ENCODE results near the gene CPZ. TPM values are rescaled to one million over a fixed set of nuclear protein-coding genes. Genes with fewer than 3 reads are reported as not detected.

The CPZ gene
- total RNA-seq = not detected

DNA sequence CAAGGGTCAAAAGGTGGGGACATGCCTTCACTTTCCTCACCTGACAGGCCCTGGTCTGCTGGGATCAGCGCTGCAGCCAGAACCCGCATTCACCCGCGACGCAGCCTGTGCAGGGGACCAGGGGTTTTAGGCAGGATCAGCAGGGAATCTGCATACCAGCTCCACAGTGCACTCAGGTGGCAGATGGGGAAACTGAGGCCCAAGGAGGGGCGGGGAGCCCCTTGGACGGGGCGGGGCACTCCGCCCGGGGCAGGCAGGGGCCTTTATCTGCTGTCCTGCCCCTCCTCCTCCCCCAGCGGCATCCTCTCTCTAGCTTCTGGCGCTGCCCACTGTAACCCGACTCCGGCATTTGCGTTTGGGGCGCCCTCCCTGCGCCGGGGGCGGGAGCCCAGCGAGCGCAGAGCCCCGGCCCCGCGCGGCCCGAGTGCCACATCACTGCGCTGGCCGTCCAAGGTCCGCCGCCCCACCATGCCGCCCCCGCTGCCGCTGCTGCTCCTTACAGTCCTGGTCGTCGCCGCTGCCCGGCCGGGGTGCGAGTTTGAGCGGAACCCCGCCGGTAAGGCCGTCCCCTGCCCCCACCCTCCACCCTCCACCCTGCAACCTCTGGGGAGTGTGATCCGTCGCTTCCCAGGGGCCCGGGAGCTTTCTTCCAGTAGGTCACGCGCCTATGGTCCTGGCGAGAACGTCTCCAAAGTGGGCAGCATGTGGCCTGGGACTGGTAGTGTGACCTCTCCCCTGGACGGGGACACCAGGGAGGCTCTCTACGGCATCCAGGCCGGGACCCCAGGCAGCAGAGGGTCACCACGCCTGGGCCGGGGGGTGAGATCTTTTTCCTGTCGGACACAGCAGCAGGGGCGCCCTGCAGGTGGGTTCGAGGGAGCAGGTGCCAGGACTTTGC lies at the start of gene CPZ:
Gene CPZ (plus strand): TSS at position 400 of the 898 bp plus-strand sequence. CDS start 69 bp downstream, at position 469.
- intact Hi-C loops (cut with micrococcal nuclease) = no loop called here
- Mint-ChIP-seq H3K9me3 (no peaks in the 10 kb centered on the region), H3K27ac (no peak within 1 kb of the TSS), H3K4me1 (ENCODE audit: low read depth) (no peaks in the 10 kb centered on the region), H3K36me3 (ENCODE audit: low read depth) (no peaks in the 10 kb centered on the region), H3K4me3 (no peak within 1 kb of the TSS), H3K27me3 (ENCODE audit: low read depth) (peaks cover 12% of the 10 kb centered on the region)
- CTCF ChIA-PET = interaction anchor here (0.7 to 1.1 kb wide), 2 partner anchors 18 to 22 kb away, joined by 3 read pairs; no protein-coding TSS in a partner anchor
- DNase-seq = no peak

DNA sequence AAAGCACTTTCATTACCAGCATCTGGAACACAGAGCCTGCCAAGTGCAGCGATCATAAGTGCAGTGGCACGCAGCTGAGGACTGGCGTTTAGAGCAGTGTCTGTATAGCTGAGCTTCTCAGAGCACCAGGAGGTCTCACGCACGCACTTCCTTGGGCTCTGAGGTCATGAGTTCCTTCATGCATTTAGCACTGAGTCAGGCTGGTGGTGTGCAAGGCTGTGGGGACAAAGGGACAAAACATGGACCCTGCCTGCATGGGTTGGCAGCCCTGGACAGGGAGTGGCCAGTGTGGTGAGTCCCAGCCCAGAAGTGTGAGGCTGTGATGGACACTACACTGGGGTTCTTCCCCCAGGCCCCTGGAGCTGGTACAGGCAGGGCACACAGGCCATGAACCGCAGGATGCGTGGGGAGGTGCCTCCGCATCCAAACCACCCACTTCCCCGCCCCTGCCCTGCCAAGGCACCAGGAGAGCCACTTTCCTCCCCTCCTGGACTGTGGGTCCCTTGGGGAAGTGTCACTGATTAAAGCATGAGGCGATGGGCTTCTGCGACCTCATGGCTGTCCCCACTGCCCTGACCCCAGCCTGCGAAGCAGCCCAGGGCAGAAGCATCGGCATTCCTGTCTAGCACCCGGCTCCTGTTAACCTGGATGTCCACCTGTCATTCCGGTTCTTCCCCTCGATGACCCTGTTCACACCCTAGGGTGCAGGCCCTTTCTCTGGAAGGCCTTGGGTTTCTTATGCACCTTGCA lies 49.6 kb upstream of the CPZ start:
- CTCF ChIA-PET = no interaction called here
- Mint-ChIP-seq H3K9me3 (no peaks in the 10 kb centered on the region), H3K4me3 (no peak overlapping the region), H3K36me3 (ENCODE audit: low read depth) (no peaks in the 10 kb centered on the region), H3K27ac (no peak overlapping the region), H3K27me3 (ENCODE audit: low read depth) (no peaks in the 10 kb centered on the region), H3K4me1 (ENCODE audit: low read depth) (peaks cover 6% of the 10 kb centered on the region)
- DNase-seq = no peak
- intact Hi-C loops (cut with micrococcal nuclease) = no loop called here

DNA sequence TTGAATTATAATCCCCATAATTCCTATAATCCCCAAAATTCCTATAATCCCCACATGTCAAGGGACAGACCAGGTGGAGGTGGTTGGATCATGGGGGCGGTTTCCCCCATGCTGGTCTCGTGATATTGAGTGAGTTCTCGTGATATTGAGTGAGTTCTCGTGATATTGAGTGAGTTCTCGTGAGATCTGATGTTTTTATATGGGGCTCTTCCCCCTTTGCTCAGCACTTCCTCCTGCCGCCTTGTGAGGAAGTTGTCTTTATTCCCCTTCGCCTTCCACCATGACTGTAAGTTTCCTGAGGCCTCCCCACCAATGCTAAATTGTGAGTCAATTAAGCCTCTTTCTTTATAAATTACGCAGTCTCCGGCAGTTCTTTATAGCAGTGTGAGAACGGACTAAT lies 48.9 kb upstream of the CPZ start:
- CTCF ChIA-PET = no interaction called here
- no peak for DNase-seq
- Mint-ChIP-seq H3K4me3 (no peak overlapping the region), H3K4me1 (ENCODE audit: low read depth) (peaks cover 6% of the 10 kb centered on the region), H3K27me3 (ENCODE audit: low read depth) (no peaks in the 10 kb centered on the region), H3K27ac (no peak overlapping the region), H3K36me3 (ENCODE audit: low read depth) (no peaks in the 10 kb centered on the region), H3K9me3 (no peaks in the 10 kb centered on the region)
- intact Hi-C loops (cut with micrococcal nuclease) = no loop called here

DNA sequence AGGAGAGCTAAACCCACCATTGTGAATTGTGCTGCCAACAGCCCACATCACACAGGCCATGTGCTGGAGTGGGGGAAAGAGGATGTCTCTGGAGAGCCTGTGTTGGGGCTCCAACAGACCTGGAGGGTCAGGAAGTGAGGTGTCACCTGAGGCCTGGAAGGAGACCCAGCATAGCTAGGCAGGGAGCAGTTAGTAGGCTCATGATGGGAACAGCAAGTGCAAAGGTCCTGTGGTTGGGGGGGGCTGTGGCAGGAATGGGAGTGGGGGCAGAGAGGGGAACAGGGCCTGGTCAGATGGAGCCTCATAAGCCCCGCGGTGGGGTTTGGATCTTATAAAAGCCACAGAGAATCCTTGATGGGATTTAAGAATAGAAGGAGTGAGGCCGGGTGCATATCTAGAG lies 48.3 kb upstream of the CPZ start:
- peaks cover 6% of the 10 kb centered on the region for H3K4me1 Mint-ChIP-seq (ENCODE audit: low read depth)
- CTCF ChIA-PET = no interaction called here
- H3K27ac Mint-ChIP-seq = no peak overlapping the region
- intact Hi-C loops (cut with micrococcal nuclease) = no loop called here
- H3K36me3 Mint-ChIP-seq (ENCODE audit: low read depth) = no peaks in the 10 kb centered on the region
- no peak overlapping the region for H3K4me3 Mint-ChIP-seq
- no peak for DNase-seq
- no peaks in the 10 kb centered on the region for H3K27me3 Mint-ChIP-seq (ENCODE audit: low read depth)
- H3K9me3 Mint-ChIP-seq = no peaks in the 10 kb centered on the region

DNA sequence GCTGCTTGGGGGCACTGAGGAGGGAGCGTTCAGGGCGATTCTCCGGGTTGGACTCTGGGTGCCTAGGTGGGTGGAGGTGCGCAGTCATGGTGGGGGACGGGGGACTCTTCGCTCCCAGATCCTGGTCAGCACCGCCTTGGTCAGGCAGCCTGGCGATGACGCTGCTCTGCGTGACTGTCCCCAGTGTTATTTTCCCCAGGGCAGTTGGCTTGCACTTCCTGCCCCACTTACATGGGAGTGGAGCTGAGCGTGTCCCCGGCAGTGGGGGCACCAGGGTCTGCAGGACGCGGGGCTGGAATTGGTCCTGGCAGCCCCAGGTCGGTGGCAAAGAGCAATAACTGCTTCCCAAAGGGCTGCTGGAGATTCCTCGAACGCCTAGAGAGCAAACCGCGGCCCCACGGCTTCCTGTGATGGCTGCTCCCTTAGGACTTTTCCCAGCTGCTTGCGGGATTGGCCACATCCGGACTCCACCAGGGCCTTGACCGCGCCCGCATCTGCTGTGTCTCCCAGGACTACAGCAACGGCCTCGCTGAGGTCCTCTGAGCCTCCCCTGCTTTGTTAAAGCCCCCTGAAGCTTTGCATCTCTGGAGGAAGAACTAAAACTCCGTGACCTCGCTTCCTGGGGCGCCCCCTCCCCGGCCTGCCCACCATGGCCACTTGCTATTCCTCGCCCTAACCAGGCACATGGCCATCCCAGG lies 47.7 kb upstream of the CPZ start:
- no peak overlapping the region for H3K4me3 Mint-ChIP-seq
- no peak overlapping the region for H3K27ac Mint-ChIP-seq
- H3K27me3 Mint-ChIP-seq (ENCODE audit: low read depth) = no peaks in the 10 kb centered on the region
- H3K36me3 Mint-ChIP-seq (ENCODE audit: low read depth) = no peaks in the 10 kb centered on the region
- H3K9me3 Mint-ChIP-seq = no peaks in the 10 kb centered on the region
- peaks cover 5% of the 10 kb centered on the region for H3K4me1 Mint-ChIP-seq (ENCODE audit: low read depth)
- CTCF ChIA-PET = no interaction called here
- no peak for DNase-seq
- intact Hi-C loops (cut with micrococcal nuclease) = no loop called here

DNA sequence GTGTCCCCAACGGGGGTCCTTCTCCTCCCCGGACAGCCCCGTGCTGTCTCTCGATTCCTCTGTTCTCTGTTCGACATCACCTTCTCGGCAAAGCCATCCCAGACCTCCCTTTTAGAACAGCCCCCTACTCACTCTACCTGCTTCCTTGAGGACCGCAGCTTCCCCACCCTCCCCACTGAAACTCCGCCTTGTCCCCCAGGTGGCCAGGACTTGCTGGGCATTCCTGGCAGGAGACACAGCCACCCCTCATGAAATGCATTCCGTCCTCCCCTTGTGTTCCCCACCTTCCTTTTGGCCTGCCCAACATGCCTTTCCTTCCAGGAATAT lies 47.2 kb upstream of the CPZ start:
- DNase-seq = no peak
- CTCF ChIA-PET = no interaction called here
- H3K36me3 Mint-ChIP-seq (ENCODE audit: low read depth) = no peaks in the 10 kb centered on the region
- intact Hi-C loops (cut with micrococcal nuclease) = no loop called here
- no peaks in the 10 kb centered on the region for H3K9me3 Mint-ChIP-seq
- no peak overlapping the region for H3K27ac Mint-ChIP-seq
- no peaks in the 10 kb centered on the region for H3K4me1 Mint-ChIP-seq (ENCODE audit: low read depth)
- H3K27me3 Mint-ChIP-seq (ENCODE audit: low read depth) = no peaks in the 10 kb centered on the region
- no peak overlapping the region for H3K4me3 Mint-ChIP-seq

DNA sequence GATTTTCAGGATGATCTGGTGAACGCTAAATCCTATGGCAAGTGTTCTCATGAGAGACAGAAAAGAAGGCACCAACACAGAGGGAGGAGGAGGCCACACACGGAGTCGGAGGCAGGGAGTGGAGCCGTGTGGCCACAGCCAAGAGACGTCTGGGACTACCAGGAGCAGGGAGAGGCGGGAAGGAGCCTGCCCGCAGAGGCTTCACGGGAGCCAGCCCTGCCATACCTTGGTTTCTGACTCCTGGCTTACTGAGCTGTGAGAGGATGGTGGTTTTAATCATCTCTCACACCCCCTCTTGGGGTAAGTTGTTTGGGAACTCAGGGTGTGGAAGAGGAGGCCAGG lies 45.8 kb upstream of the CPZ start:
- H3K36me3 Mint-ChIP-seq (ENCODE audit: low read depth) = no peaks in the 10 kb centered on the region
- CTCF ChIA-PET = no interaction called here
- H3K4me1 Mint-ChIP-seq (ENCODE audit: low read depth) = no peaks in the 10 kb centered on the region
- intact Hi-C loops (cut with micrococcal nuclease) = loop anchor here (2.0 kb wide), 1 partner anchor 78 kb away; no protein-coding TSS in a partner anchor
- H3K4me3 Mint-ChIP-seq = no peak overlapping the region
- no peak overlapping the region for H3K27ac Mint-ChIP-seq
- H3K9me3 Mint-ChIP-seq = no peaks in the 10 kb centered on the region
- no peak for DNase-seq
- H3K27me3 Mint-ChIP-seq (ENCODE audit: low read depth) = no peaks in the 10 kb centered on the region

DNA sequence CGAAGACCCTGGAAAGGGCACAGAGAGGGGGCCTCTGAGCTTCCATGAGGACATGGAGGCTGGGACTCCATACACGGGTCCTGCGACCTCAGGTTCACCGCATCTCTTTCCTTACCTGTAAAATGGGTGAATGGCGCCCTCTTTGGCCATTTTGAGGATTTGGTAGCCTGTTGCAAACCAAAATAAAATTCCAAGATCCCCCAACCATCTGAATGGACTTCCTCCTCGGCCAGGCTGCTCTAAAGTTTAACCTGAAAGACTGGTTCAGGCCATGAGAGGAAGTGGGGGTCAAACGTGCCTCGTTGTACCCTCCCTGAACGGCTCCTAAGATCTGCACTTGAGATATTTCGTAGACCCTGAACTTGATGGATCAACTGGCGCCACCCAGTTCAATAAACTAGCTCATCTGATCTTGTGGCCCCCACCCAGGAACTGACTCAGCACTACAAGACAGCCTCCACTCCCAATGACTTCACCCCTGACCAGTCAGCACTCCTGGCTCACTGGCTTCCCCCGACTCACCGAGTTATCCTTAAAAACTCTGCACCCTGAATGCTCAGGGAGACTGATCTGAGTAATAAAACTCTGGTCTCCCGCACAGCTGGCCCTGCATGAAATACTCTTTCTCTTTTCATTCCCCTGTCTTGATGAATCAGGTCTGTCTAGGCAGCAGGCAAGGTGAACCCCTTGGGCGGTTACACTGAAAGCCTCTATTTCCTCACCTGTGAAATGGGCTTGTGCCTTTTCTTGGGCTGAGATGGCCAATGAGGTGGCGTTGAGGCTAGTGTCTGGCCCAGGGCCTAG lies 45.3 kb upstream of the CPZ start:
- Mint-ChIP-seq H3K9me3 (no peaks in the 10 kb centered on the region), H3K4me1 (ENCODE audit: low read depth) (no peaks in the 10 kb centered on the region), H3K36me3 (ENCODE audit: low read depth) (no peaks in the 10 kb centered on the region), H3K4me3 (no peak overlapping the region), H3K27me3 (ENCODE audit: low read depth) (no peaks in the 10 kb centered on the region), H3K27ac (no peak overlapping the region)
- DNase-seq = no peak
- CTCF ChIA-PET = no interaction called here
- intact Hi-C loops (cut with micrococcal nuclease) = loop anchor here (2.0 kb wide), 1 partner anchor 79 kb away; no protein-coding TSS in a partner anchor

DNA sequence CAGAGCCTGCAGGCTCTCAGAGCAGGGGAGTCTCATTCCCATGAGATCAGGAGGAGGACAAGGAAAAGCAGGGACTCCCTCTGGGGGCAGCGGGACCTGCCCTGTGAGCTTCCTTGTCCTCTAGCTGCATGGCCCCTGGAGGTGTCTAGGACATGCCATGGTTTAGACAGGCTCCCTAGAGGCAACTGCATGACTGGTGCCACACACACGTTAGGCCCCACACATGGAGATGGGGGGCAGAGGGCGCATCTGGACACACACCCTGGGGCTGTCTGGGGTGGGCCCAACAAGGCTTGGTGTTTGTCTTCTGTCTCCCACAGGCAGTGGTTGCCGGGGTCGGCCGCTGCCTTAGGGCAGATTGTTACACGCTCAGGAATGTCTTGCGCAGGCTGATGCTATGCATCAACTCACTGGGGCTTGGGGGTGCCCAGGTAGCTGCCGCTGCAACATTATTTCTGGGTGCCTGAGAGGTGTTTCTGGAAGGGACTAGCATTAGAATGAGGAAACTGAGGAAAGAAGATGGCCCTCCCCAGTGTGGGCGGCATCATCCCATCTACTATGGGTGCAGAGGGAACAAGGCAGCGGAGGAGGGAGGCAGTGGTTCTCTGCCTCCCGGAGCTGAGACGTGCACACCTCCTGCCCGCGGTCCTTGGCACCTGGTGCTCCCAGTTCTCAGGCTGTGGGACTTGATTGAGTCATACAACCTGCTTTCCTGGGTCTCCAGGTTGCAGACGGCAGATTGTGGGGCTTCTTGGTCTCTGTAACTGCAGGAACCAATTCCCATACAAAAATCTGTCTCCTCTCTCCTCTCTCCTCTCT lies 44.4 kb upstream of the CPZ start:
- H3K4me1 Mint-ChIP-seq (ENCODE audit: low read depth) = no peaks in the 10 kb centered on the region
- DNase-seq = no peak
- H3K36me3 Mint-ChIP-seq (ENCODE audit: low read depth) = no peaks in the 10 kb centered on the region
- no peak overlapping the region for H3K4me3 Mint-ChIP-seq
- intact Hi-C loops (cut with micrococcal nuclease) = loop anchor here (2.0 kb wide), 1 partner anchor 79 kb away; no protein-coding TSS in a partner anchor
- H3K27ac Mint-ChIP-seq = no peak overlapping the region
- CTCF ChIA-PET = no interaction called here
- H3K9me3 Mint-ChIP-seq = no peaks in the 10 kb centered on the region
- no peaks in the 10 kb centered on the region for H3K27me3 Mint-ChIP-seq (ENCODE audit: low read depth)

DNA sequence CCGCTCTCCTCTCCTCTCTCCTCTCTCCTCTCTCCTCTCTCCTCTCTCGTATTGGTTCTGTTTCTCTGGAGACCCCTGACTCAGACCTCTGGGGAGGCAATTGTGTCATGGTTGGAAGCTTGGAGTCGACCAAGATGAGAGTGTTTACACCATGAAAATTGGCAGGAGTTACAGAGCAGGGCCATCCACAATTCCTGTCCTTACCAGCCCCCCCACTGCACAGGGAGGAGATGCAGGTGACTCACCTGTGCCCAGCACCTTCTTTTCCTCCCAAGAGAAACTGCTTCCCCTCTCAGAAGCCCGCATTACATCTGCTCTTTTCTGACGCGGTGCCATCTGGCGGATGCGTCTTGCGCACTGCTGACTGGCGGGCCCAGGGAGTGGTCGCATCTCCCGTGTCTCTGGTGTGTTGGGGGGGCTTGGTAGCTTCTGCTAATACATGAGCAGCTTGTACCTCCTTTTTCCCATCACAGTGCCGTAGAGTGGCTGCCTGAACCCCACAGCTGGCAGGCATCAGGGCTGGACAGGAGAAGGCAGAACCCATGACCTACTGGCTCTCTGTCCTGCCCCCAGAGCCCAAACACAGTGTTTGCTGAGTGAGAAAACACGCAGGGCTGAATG lies 43.7 kb upstream of the CPZ start:
- CTCF ChIA-PET = no interaction called here
- no peak overlapping the region for H3K4me3 Mint-ChIP-seq
- H3K27ac Mint-ChIP-seq = no peak overlapping the region
- no peaks in the 10 kb centered on the region for H3K36me3 Mint-ChIP-seq (ENCODE audit: low read depth)
- H3K4me1 Mint-ChIP-seq (ENCODE audit: low read depth) = no peaks in the 10 kb centered on the region
- no peaks in the 10 kb centered on the region for H3K27me3 Mint-ChIP-seq (ENCODE audit: low read depth)
- H3K9me3 Mint-ChIP-seq = no peaks in the 10 kb centered on the region
- intact Hi-C loops (cut with micrococcal nuclease) = no loop called here
- DNase-seq = no peak

DNA sequence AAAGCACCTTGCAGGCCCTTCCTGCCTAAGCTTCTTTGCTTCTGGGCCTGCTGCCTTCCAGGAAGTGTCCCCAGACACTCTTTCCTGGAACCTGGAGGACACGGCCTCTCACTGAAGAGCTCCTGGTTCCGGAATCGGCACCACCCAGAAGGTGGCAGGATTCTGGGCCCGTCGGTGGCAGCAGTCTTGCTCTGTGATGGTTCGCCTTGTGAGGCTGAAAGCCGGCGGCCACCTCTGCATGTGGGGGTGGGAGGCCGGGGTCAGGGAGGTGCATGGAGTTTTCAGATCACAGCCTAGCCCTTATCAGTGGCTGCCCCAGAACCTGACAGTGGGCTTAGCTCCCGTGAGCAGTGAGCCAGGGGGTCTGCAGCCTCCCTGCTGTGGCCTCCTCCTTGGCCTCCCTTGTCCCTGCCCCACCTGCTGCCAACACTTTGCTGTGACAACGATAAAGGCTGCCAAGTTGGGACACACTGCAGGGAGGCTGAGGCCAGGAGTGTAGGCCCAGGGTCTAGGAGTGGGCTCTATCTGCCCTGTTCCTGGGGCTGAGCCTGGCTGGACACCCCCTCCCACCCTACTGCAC lies 43.1 kb upstream of the CPZ start:
- intact Hi-C loops (cut with micrococcal nuclease) = no loop called here
- Mint-ChIP-seq H3K27ac (no peak overlapping the region), H3K27me3 (ENCODE audit: low read depth) (no peaks in the 10 kb centered on the region), H3K4me3 (no peak overlapping the region), H3K4me1 (ENCODE audit: low read depth) (no peaks in the 10 kb centered on the region), H3K36me3 (ENCODE audit: low read depth) (no peaks in the 10 kb centered on the region), H3K9me3 (no peaks in the 10 kb centered on the region)
- CTCF ChIA-PET = no interaction called here
- DNase-seq = no peak

Measured in activated naive CD4-positive, alpha-beta T cell treated with anti-CD3 and anti-CD28 coated beads for 36 hours (primary cell).